ENCODE measurements around the gene LIMS2.

- TF ChIP-seq CTCF (conservative IDR thresholded peaks at IDR 0.05; ENCODE audit: low read depth in 2 of 2) (no peak), JUNB (IDR thresholded peaks at IDR 0.05; ENCODE audit: unreplicated experiment) (no peak), STAT1 (IDR thresholded peaks at IDR 0.05; ENCODE audit: unreplicated experiment) (no peak), EZH2 (IDR thresholded peaks at IDR 0.05; ENCODE audit: low read depth, unreplicated experiment) (no peak), EZH2phosphoT487 (IDR thresholded peaks at IDR 0.05; ENCODE audit: unreplicated experiment) (no peak)
Measured at GRCh38 chr2:127619877-127620705, 55.2 kb downstream of the LIMS2 start.
